Tongue (tissue), 2 donors: Measurements from ENCODE around the gene ZNF91. TPM values are rescaled to one million over a fixed set of nuclear protein-coding genes. Genes with fewer than 3 reads are reported as not detected.
"Not testable (repeated sequence)": the region's sequence is repeated elsewhere in the genome, so short reads cannot be mapped to it uniquely, and the experiment has no call there.

ENCODE experiments used
- DNase-seq: peaks from one replicate; pipeline ENCODE4 v3.0.0-alpha.2; 2015
- total RNA-seq: library from RNA; depleted of rRNA; stranded (reverse); fragments of >200 nt; gene quantifications from one replicate; pipeline ENCODE4 v1.2.3, GENCODE V29; 2014

ZNF91 gene
- total RNA-seq, 1 donor from 2014 or later, result 113 TPM

- DNase-seq, result peak; percentile 40
Measured at GRCh38 chr19:23394511-23394910, 760 bp downstream of the ZNF91 start.

GRCh38 chr19:23393121-23393520 is 2.1 kb downstream of the ZNF91 start:
- no peak for DNase-seq

- DNase-seq, result no peak
Measured at GRCh38 chr19:23391236-23391635, 4.0 kb downstream of the ZNF91 start.

- DNase-seq, result no peak
Measured at GRCh38 chr19:23385404-23385803, 9.9 kb downstream of the ZNF91 start.

- no peak for DNase-seq
Measured at GRCh38 chr19:23384858-23385257, 10.4 kb downstream of the ZNF91 start.

GRCh38 chr19:23384166-23384565 is 11.1 kb downstream of the ZNF91 start:
- DNase-seq, result no peak

GRCh38 chr19:23382955-23383354 is 12.3 kb downstream of the ZNF91 start:
- no peak for DNase-seq

- no peak for DNase-seq
Measured at GRCh38 chr19:23381114-23381513, 14.2 kb downstream of the ZNF91 start.

GRCh38 chr19:23379671-23380070 is 15.6 kb downstream of the ZNF91 start:
- not testable (repeated sequence) for DNase-seq

- no peak for DNase-seq
Measured at GRCh38 chr19:23378948-23379347, 16.3 kb downstream of the ZNF91 start.

- no peak for DNase-seq
Measured at GRCh38 chr19:23377276-23377675, 18.0 kb downstream of the ZNF91 start.

GRCh38 chr19:23366437-23366836 is 28.8 kb downstream of the ZNF91 start:
- DNase-seq, result no peak

- not testable (repeated sequence) for DNase-seq
Measured at GRCh38 chr19:23366031-23366430, 29.2 kb downstream of the ZNF91 start.

- DNase-seq, result no peak
Measured at GRCh38 chr19:23365222-23365621, 30.0 kb downstream of the ZNF91 start.

GRCh38 chr19:23361843-23362242 is 33.4 kb downstream of the ZNF91 start:
- DNase-seq, result not testable (repeated sequence)

- DNase-seq, result no peak
Measured at GRCh38 chr19:23351806-23352205, 43.5 kb downstream of the ZNF91 start.

- DNase-seq, result no peak
Measured at GRCh38 chr19:23346696-23347095, 48.6 kb downstream of the ZNF91 start.

GRCh38 chr19:23345838-23346237 is 49.4 kb downstream of the ZNF91 start:
- no peak for DNase-seq

- peak; percentile 2 for DNase-seq
Measured at GRCh38 chr19:23343434-23344010, 51.7 kb downstream of the ZNF91 start.

- DNase-seq, result no peak
Measured at GRCh38 chr19:23328211-23328610, 67.1 kb downstream of the ZNF91 start.

- no peak for DNase-seq
Measured at GRCh38 chr19:23321953-23322549, 73.2 kb downstream of the ZNF91 start.

- DNase-seq, result not testable (repeated sequence)
Measured at GRCh38 chr19:23321403-23321802, 73.9 kb downstream of the ZNF91 start.

GRCh38 chr19:23319571-23319970 is 75.7 kb downstream of the ZNF91 start:
- DNase-seq, result not testable (repeated sequence)

GRCh38 chr19:23318941-23319340 is 76.3 kb downstream of the ZNF91 start:
- not testable (repeated sequence) for DNase-seq
